Measurements from ENCODE around the gene TACC2. TPM values are rescaled to one million over a fixed set of nuclear protein-coding genes. Genes with fewer than 3 reads are reported as not detected.

TACC2 gene
- polyA plus RNA-seq, 4 donors, result 28.6 to 99.5 (median 77.2) TPM

- WGBS, 3 donors, result 85 to 89% (median 86%) methylated on average over 5 of the region's 5 CpGs
- FAIRE-seq, result no peak
- H3K36me3 ChIP-seq (ENCODE audit: control insufficient read depth in 3 of 3, insufficient read depth in 2 of 3, low read depth in 1 of 3, low read length in 3 of 3), result peaks cover 0 to 48% (median 3%) of the 10 kb centered on the region in 3 donors
These were observed 265.9 kb downstream of the TACC2 start for GRCh38 chr10:122254831-122255230.

GRCh38 chr10:122255509-122256301 is 266.7 kb downstream of the TACC2 start:
- H3K27me3 ChIP-seq (ENCODE audit: control insufficient read depth in 3 of 3, insufficient read depth in 3 of 3, low read length in 3 of 3), result no peaks in the 10 kb centered on the region
- no peaks in the 10 kb centered on the region for H3K4me1 ChIP-seq (ENCODE audit: control insufficient read depth in 3 of 3, insufficient read depth in 2 of 3, low read depth in 1 of 3, low read length in 2 of 3)
- FAIRE-seq (no peak), DNase-seq (no peak)
- WGBS, 3 donors, result 87 to 91% (median 88%) methylated on average over 14 of the region's 14 CpGs
- H3K27ac ChIP-seq (ENCODE audit: low read depth in 1 of 3, low read length in 2 of 3), result no peak overlapping the region
- H3K36me3 ChIP-seq (ENCODE audit: control insufficient read depth in 3 of 3, insufficient read depth in 2 of 3, low read depth in 1 of 3, low read length in 3 of 3), result peaks cover 0 to 41% (median 0%) of the 10 kb centered on the region in 3 donors
- no peaks in the 10 kb centered on the region for H3K9me3 ChIP-seq (ENCODE audit: control insufficient read depth in 2 of 2, insufficient read depth in 1 of 2, low read depth in 1 of 2, low read length in 1 of 2)
- no peak overlapping the region for H3K4me3 ChIP-seq (ENCODE audit: low read depth in 1 of 3, low read length in 3 of 3)

More at GRCh38 chr10:122254831-122255230, 265.9 kb downstream of the TACC2 start:
- no peaks in the 10 kb centered on the region for H3K9me3 ChIP-seq (ENCODE audit: control insufficient read depth in 2 of 2, insufficient read depth in 1 of 2, low read depth in 1 of 2, low read length in 1 of 2)
- H3K27ac ChIP-seq (ENCODE audit: low read depth in 1 of 3, low read length in 2 of 3), result no peak overlapping the region
- no peak for DNase-seq
- H3K4me1 ChIP-seq (ENCODE audit: control insufficient read depth in 3 of 3, insufficient read depth in 2 of 3, low read depth in 1 of 3, low read length in 2 of 3), result no peaks in the 10 kb centered on the region
- no peaks in the 10 kb centered on the region for H3K27me3 ChIP-seq (ENCODE audit: control insufficient read depth in 3 of 3, insufficient read depth in 3 of 3, low read length in 3 of 3)
- no peak overlapping the region for H3K4me3 ChIP-seq (ENCODE audit: low read depth in 1 of 3, low read length in 3 of 3)

GRCh38 chr10:122257041-122257440 is 268.1 kb downstream of the TACC2 start:
- 86 to 97% (median 90%) methylated on average over 3 of the region's 3 CpGs for WGBS, 3 donors
- H3K4me3 ChIP-seq (ENCODE audit: low read depth in 1 of 3, low read length in 3 of 3), result no peak overlapping the region
- DNase-seq (no peak), FAIRE-seq (no peak)
- H3K4me1 ChIP-seq (ENCODE audit: control insufficient read depth in 3 of 3, insufficient read depth in 2 of 3, low read depth in 1 of 3, low read length in 2 of 3), result no peaks in the 10 kb centered on the region
- H3K27ac ChIP-seq (ENCODE audit: low read depth in 1 of 3, low read length in 2 of 3), result no peak overlapping the region
- H3K9me3 ChIP-seq (ENCODE audit: control insufficient read depth in 2 of 2, insufficient read depth in 1 of 2, low read depth in 1 of 2, low read length in 1 of 2), result no peaks in the 10 kb centered on the region
- no peaks in the 10 kb centered on the region for H3K27me3 ChIP-seq (ENCODE audit: control insufficient read depth in 3 of 3, insufficient read depth in 3 of 3, low read length in 3 of 3)
- peaks cover 0 to 35% (median 0%) of the 10 kb centered on the region in 3 donors for H3K36me3 ChIP-seq (ENCODE audit: control insufficient read depth in 3 of 3, insufficient read depth in 2 of 3, low read depth in 1 of 3, low read length in 3 of 3)

- Histone ChIP-seq H3K36me3 (ENCODE audit: control insufficient read depth in 3 of 3, insufficient read depth in 2 of 3, low read depth in 1 of 3, low read length in 3 of 3) (peaks cover 0 to 24% (median 0%) of the 10 kb centered on the region in 3 donors), H3K9me3 (ENCODE audit: control insufficient read depth in 2 of 2, insufficient read depth in 1 of 2, low read depth in 1 of 2, low read length in 1 of 2) (peaks cover 0 to 3% of the 10 kb centered on the region in 2 donors), H3K4me1 (ENCODE audit: control insufficient read depth in 3 of 3, insufficient read depth in 2 of 3, low read depth in 1 of 3, low read length in 2 of 3) (no peaks in the 10 kb centered on the region), H3K27ac (ENCODE audit: low read depth in 1 of 3, low read length in 2 of 3) (no peak overlapping the region), H3K27me3 (ENCODE audit: control insufficient read depth in 3 of 3, insufficient read depth in 3 of 3, low read length in 3 of 3) (no peaks in the 10 kb centered on the region), H3K4me3 (ENCODE audit: low read depth in 1 of 3, low read length in 3 of 3) (no peak overlapping the region)
- 71 to 75% (median 74%) methylated on average over 25 of the region's 25 CpGs for WGBS, 3 donors
- FAIRE-seq (no peak), DNase-seq (no peak)
These were observed 269.4 kb downstream of the TACC2 start for GRCh38 chr10:122258136-122259074.

- peaks cover 0 to 2% (median under 1%) of the 10 kb centered on the region in 3 donors for H3K4me1 ChIP-seq (ENCODE audit: control insufficient read depth in 3 of 3, insufficient read depth in 2 of 3, low read depth in 1 of 3, low read length in 2 of 3)
- H3K27me3 ChIP-seq (ENCODE audit: control insufficient read depth in 3 of 3, insufficient read depth in 3 of 3, low read length in 3 of 3), result no peaks in the 10 kb centered on the region
- 86 to 91% (median 90%) methylated on average over 4 of the region's 4 CpGs for WGBS, 3 donors
- no peak for DNase-seq
- H3K9me3 ChIP-seq (ENCODE audit: control insufficient read depth in 2 of 2, insufficient read depth in 1 of 2, low read depth in 1 of 2, low read length in 1 of 2), result peaks cover 0 to 7% of the 10 kb centered on the region in 2 donors
- no peak overlapping the region for H3K4me3 ChIP-seq (ENCODE audit: low read depth in 1 of 3, low read length in 3 of 3)
- no peak overlapping the region for H3K27ac ChIP-seq (ENCODE audit: low read depth in 1 of 3, low read length in 2 of 3)
- FAIRE-seq, result no peak
- peaks cover 0 to 20% (median 0%) of the 10 kb centered on the region in 3 donors for H3K36me3 ChIP-seq (ENCODE audit: control insufficient read depth in 3 of 3, insufficient read depth in 2 of 3, low read depth in 1 of 3, low read length in 3 of 3)
These were observed 270.1 kb downstream of the TACC2 start for GRCh38 chr10:122259075-122259466.

- DNase-seq (no peak), FAIRE-seq (no peak)
These were observed 272.6 kb downstream of the TACC2 start for GRCh38 chr10:122261584-122261983.

GRCh38 chr10:122263971-122264370 is 275.0 kb downstream of the TACC2 start:
- H3K36me3 ChIP-seq (ENCODE audit: control insufficient read depth in 3 of 3, insufficient read depth in 2 of 3, low read depth in 1 of 3, low read length in 3 of 3), result no peaks in the 10 kb centered on the region
- no peaks in the 10 kb centered on the region for H3K27me3 ChIP-seq (ENCODE audit: control insufficient read depth in 3 of 3, insufficient read depth in 3 of 3, low read length in 3 of 3)
- H3K4me3 ChIP-seq (ENCODE audit: low read depth in 1 of 3, low read length in 3 of 3), result no peak overlapping the region
- H3K4me1 ChIP-seq (ENCODE audit: control insufficient read depth in 3 of 3, insufficient read depth in 2 of 3, low read depth in 1 of 3, low read length in 2 of 3), result peaks cover 2 to 29% (median 3%) of the 10 kb centered on the region in 3 donors
- no peak overlapping the region for H3K27ac ChIP-seq (ENCODE audit: low read depth in 1 of 3, low read length in 2 of 3)
- 51 to 67% (median 67%) methylated on average over 1 of the region's 1 CpG for WGBS, 3 donors
- no peak for FAIRE-seq
- peaks cover 0 to 9% of the 10 kb centered on the region in 2 donors for H3K9me3 ChIP-seq (ENCODE audit: control insufficient read depth in 2 of 2, insufficient read depth in 1 of 2, low read depth in 1 of 2, low read length in 1 of 2)
- no peak for DNase-seq

More at GRCh38 chr10:122261584-122261983, 272.6 kb downstream of the TACC2 start:
- peaks cover 0 to 7% (median 0%) of the 10 kb centered on the region in 3 donors for H3K36me3 ChIP-seq (ENCODE audit: control insufficient read depth in 3 of 3, insufficient read depth in 2 of 3, low read depth in 1 of 3, low read length in 3 of 3)
- WGBS, 3 donors, result 67 to 78% (median 75%) methylated on average over 1 of the region's 1 CpG
- H3K9me3 ChIP-seq (ENCODE audit: control insufficient read depth in 2 of 2, insufficient read depth in 1 of 2, low read depth in 1 of 2, low read length in 1 of 2), result peaks cover 0 to 9% of the 10 kb centered on the region in 2 donors
- H3K27ac ChIP-seq (ENCODE audit: low read depth in 1 of 3, low read length in 2 of 3), result no peak overlapping the region
- no peak overlapping the region for H3K4me3 ChIP-seq (ENCODE audit: low read depth in 1 of 3, low read length in 3 of 3)
- H3K4me1 ChIP-seq (ENCODE audit: control insufficient read depth in 3 of 3, insufficient read depth in 2 of 3, low read depth in 1 of 3, low read length in 2 of 3), result peaks cover 2 to 16% (median 3%) of the 10 kb centered on the region in 3 donors
- H3K27me3 ChIP-seq (ENCODE audit: control insufficient read depth in 3 of 3, insufficient read depth in 3 of 3, low read length in 3 of 3), result no peaks in the 10 kb centered on the region

GRCh38 chr10:122264436-122264835 is 275.5 kb downstream of the TACC2 start:
- no peak for FAIRE-seq
- Histone ChIP-seq H3K9me3 (ENCODE audit: control insufficient read depth in 2 of 2, insufficient read depth in 1 of 2, low read depth in 1 of 2, low read length in 1 of 2) (peaks cover 0 to 9% of the 10 kb centered on the region in 2 donors), H3K36me3 (ENCODE audit: control insufficient read depth in 3 of 3, insufficient read depth in 2 of 3, low read depth in 1 of 3, low read length in 3 of 3) (no peaks in the 10 kb centered on the region), H3K4me3 (ENCODE audit: low read depth in 1 of 3, low read length in 3 of 3) (no peak overlapping the region), H3K27ac (ENCODE audit: low read depth in 1 of 3, low read length in 2 of 3) (no peak overlapping the region), H3K27me3 (ENCODE audit: control insufficient read depth in 3 of 3, insufficient read depth in 3 of 3, low read length in 3 of 3) (no peaks in the 10 kb centered on the region), H3K4me1 (ENCODE audit: control insufficient read depth in 3 of 3, insufficient read depth in 2 of 3, low read depth in 1 of 3, low read length in 2 of 3) (peaks cover 2 to 29% (median 3%) of the 10 kb centered on the region in 3 donors)
- WGBS, 3 donors, result 68 to 95% (median 77%) methylated on average over 1 of the region's 1 CpG
- DNase-seq, result peak; percentile 41 to 44

All from small intestine (tissue), 7 donors.